GM19455 (cell line): Measurements from ENCODE around the gene TMEM174.

ENCODE experiments used
- ATAC-seq: cut with Tn5 transposase; IDR thresholded peaks from one replicate; pipeline ENCODE4 v1.9.1; 2021; ENCODE audit not compliant: unreplicated experiment

TMEM174 gene, protein sequence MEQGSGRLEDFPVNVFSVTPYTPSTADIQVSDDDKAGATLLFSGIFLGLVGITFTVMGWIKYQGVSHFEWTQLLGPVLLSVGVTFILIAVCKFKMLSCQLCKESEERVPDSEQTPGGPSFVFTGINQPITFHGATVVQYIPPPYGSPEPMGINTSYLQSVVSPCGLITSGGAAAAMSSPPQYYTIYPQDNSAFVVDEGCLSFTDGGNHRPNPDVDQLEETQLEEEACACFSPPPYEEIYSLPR

GRCh38 chr5:73172951-73173350 lies at the start of gene TMEM174:
Gene TMEM174 (plus strand): TSS chr5:73173193. CDS start chr5:73173244, 51 bp downstream.
- no peak for ATAC-seq

GRCh38 chr5:73125289-73125688 lies 47.7 kb upstream of the TMEM174 start:
- ATAC-seq = no peak

DNA sequence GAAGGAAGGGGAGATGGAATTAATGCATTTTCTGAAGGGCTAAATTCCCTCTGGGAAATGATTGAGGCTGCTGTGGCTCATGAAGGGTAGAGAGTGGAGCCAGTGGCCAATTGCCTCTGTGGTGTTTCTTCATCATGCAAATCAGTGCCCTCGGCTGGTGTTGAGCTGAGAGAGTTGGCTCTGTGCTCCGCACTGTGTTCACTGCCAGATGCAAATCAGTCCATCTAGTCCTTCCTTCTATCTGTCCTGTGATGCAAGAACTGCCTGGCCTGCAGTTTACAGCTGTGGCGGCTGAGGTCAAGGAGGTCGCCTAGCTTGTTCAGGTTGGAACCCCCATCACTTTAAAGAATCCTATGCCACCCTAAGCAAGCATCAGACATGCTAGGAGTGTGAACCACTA lies 46.6 kb upstream of the TMEM174 start:
- no peak for ATAC-seq

DNA sequence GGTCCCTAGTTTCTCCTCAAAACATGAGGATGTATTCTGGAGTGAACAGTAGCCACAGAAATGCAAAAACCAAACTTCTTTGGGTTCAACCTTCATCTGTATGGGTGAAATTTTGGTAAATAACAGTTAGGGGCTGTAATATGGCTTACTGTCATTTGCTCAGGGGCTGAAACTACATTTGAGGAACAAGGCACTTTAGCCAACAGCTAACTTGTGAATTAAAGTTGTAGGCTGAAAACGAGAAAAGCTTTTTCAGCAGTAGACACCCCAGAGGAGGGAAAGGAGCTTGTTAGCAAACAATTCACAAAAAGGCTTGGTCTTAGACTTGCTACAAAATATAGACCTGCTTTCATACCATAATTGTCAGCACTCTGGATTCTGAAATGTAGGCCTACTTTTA lies 46.0 kb upstream of the TMEM174 start:
- no peak for ATAC-seq

DNA sequence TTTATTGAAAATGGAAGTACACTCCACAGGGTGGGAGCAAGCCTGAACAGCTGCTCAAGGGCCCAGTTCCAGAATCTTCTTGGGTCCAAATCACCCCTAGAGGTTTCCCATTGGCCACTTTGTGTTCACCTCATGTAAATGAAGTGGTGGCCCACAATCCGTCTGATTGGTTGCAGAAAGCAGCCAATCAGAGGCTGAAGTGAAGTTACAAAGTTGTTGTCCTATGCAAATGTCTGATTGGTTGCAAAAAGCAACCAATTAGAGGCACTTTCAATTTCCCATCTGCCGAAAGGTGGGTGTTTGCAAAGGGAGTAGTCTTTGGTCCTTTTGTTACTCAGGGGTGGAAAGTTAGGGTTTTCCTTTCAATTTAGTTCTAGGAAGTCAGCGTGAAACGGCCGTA lies 43.9 kb upstream of the TMEM174 start:
- no peak for ATAC-seq

- no peak for ATAC-seq
These were observed 42.2 kb upstream of the TMEM174 start for GRCh38 chr5:73130811-73131210.

DNA sequence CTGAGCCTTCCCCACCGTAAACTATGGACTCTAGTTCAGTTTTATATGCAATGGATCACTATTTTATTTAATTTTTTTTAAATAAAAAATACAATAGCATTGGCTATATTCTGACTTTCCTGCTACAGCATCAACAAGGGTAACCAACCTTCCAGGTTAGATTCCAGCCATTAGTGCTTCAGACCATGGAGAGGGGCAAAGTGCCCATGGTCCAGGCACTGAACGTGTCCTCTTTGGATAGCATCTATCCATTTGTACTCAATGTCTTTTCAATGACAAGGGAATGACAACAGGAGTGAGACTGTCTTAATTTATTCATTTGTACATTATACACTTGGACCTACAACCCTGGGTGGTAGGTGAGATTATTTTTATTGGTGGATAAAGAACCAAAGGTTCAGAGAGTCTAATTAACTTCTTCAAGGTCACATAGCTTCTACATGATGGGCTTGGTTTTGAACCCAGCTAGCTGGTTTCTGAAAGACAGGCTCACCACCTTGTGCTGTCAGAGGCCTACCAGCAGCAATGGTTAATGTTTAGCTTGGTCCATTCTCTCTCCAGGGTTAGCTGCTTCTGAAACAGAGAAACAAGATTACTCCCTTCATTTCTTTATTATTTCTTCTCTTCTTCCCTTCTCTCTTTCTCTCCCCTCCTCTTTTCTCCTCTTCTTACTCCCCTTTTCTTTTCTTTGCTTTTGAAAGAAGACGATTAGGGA lies 41.1 kb upstream of the TMEM174 start:
- no peak for ATAC-seq

DNA sequence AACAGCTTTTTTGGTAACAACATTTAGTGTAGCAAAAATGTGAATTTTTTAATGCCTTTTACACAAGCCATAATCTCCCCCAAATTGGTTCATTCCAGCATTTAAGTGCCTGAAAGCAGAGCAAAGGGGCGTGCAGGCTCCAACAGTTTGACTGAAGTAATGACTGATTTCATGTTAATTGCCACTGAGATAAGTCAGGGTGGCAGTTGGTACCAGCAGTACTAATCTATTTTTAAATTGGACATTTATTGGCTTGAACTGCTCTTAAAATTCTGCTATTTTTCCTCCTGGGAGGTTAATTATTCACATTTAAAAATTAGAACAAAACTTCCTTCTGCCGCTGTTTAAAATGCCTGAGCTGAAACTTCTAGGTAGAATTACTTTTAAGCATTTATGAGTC lies 40.2 kb upstream of the TMEM174 start:
- no peak for ATAC-seq

DNA sequence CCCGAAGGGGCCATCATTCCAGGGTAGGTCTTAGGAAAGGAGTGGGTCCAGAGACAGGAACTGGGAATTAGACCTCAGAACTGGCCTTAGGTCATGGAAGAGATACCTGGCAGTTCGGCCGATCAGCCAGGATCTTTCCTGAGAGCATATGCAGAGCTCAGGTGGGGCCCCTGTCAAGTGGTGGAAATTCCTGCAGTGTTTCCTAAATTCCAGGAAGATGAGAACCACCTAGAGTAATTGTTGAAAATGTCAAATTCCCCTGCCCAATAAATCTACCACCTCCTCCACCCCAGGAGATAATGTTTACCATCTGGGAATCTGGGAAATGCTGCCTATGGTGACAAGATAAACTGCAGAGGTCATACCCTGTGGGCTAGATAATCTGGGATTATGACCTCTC lies 38.0 kb upstream of the TMEM174 start:
- ATAC-seq = no peak

DNA sequence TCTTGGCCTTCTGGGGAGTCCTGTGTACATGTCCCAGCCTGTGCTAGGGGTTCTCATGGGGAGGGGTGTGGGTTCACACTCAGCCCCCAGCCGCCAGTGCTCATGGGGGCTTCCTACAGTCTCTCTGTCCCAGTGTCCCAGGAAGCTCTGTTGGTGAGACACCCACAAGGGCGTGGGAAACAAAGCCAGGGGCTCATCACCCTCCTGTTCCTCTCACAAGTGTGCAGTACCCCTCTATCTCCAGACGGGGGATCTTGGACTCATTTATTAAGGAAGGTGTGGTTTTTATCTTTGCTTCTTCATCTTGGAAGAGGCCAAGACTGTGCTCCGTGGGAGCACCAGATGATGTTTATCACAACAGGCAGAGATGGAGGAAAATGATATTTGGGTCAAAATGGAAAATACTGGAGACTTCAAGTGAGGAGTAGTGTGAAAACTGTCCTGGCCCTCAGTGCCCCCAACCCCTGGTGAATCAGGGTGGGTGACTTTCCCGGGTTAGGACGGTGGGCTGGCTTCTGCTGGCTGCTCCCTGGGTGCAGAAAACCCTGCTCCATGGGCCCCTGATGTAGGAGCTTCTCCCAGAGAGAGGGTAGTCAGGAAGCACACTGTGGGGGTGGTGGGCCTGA lies 37.5 kb upstream of the TMEM174 start:
- no peak for ATAC-seq

GRCh38 chr5:73136055-73136562 lies 36.9 kb upstream of the TMEM174 start:
- ATAC-seq = no peak

GRCh38 chr5:73137563-73138530 lies 35.1 kb upstream of the TMEM174 start:
- no peak for ATAC-seq

DNA sequence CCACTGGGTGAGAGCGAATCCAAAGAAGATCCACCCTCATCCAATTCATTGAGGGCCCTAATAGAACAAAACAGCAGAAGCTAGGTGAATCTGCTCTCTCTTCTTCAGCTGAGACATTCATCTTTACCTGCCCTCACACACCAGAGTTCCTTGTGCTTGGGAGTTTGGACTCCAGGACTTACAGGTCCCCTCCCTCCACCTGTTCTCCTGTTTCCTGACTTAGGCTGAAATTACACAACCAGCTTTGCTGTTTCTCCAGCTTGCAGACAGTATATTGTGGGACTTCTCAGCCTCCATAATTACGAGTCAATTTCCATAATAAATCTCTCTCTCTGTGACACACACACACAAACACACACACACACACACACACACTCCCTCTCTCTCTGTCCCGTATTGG lies 33.5 kb upstream of the TMEM174 start:
- ATAC-seq = no peak

- ATAC-seq = no peak
These were observed 32.2 kb upstream of the TMEM174 start for GRCh38 chr5:73140801-73141200.

GRCh38 chr5:73142035-73142434 lies 31.0 kb upstream of the TMEM174 start:
- no peak for ATAC-seq

DNA sequence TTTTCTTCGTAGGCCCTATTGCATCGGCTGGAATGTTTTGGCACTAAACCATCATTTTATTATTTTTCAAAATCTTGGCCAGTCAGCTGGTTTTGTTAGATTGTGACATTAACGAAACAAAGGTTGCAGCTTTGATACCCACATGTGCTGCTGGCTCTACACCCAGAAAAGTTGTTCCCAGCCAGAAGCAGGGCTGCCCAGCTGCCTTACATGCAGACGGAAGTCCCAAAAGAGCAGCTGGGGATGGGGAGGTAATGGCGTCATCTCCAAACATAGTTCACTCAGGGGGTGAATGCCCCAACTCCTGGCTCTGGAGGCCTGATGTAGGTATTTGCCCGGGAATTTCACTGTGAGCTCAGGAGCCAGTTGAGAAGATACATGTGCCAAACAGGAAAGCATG lies 29.3 kb upstream of the TMEM174 start:
- no peak for ATAC-seq

DNA sequence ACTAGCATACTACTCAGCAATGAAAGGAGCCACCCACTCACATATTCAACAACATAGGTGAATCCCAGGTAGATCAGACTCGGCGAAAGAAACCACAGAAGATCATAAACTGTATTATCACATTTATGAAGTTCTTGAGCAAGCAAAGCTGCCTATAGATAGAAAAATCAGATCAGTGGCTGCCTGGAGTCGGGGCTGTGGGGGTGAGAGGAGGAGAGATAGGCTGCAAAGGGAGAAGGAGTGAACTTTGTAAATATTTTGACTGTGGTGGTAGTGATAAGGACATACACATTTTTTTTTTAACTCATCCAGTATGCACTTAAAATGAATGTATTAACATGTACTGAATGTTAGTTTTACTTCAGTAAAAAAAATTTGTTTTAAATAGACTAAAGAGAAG lies 23.5 kb upstream of the TMEM174 start:
- ATAC-seq = no peak

- no peak for ATAC-seq
These were observed 22.1 kb upstream of the TMEM174 start for GRCh38 chr5:73150876-73151275.

DNA sequence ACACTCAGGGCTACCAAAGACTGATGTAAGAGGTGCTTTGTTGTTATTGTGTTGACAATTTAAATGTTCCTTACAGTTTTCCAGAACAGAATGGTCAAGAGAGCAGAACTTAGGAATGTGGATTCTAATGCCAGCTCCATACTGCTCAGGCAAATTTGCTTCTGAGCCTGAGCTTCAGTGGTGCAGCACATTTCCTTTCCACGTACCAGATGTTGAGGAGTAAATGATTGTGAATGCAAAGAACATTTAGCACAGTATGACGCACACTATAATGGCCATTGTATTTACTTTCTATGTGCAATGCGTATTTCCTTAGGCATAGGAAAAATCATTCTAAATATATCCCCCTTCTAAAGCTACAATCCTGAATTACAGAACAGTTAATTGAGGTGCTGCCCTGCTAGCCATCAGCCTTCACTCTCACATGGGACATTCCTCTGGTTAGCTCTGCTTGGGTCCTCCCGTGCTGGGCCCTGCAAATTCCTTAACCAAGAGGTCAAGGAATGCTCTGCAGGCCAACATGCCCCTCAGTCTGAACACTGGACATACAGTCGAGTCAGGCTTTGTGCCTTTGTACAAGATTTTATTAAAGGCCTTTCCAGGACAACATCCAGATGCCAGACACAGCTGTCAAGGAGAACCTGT lies 21.1 kb upstream of the TMEM174 start:
- no peak for ATAC-seq
